ENCODE results near the gene ZC3H7B. TPM values are rescaled to one million over a fixed set of nuclear protein-coding genes. Genes with fewer than 3 reads are reported as not detected.
"Not testable (repeated sequence)": the region's sequence is repeated elsewhere in the genome, so short reads cannot be mapped to it uniquely, and the experiment has no call there.

Gene ZC3H7B
- polyA plus RNA-seq, 1 experiment = 55.3 TPM

- H3K27ac ChIP-seq (ENCODE audit: low read depth, low read length) = peak overlapping the region; percentile 91
- ChIA-PET POLR2A (interaction anchor here (0.7 kb wide), 1 partner anchor 89 kb away, joined by 6 read pairs; no protein-coding TSS in a partner anchor), CTCF (no interaction called here)
- TF ChIP-seq, protein P1, sequence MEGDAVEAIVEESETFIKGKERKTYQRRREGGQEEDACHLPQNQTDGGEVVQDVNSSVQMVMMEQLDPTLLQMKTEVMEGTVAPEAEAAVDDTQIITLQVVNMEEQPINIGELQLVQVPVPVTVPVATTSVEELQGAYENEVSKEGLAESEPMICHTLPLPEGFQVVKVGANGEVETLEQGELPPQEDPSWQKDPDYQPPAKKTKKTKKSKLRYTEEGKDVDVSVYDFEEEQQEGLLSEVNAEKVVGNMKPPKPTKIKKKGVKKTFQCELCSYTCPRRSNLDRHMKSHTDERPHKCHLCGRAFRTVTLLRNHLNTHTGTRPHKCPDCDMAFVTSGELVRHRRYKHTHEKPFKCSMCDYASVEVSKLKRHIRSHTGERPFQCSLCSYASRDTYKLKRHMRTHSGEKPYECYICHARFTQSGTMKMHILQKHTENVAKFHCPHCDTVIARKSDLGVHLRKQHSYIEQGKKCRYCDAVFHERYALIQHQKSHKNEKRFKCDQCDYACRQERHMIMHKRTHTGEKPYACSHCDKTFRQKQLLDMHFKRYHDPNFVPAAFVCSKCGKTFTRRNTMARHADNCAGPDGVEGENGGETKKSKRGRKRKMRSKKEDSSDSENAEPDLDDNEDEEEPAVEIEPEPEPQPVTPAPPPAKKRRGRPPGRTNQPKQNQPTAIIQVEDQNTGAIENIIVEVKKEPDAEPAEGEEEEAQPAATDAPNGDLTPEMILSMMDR (IDR thresholded peaks at IDR 0.05; ENCODE audit: low read depth, low read length) = no peak
- peaks cover 6% of the 10 kb centered on the region; the same call in 1 of the 2 replicates for H3K9me3 ChIP-seq (ENCODE audit: control insufficient read depth, insufficient read depth, low read length)
- no peaks in the 10 kb centered on the region for H3K27me3 ChIP-seq (ENCODE audit: control insufficient read depth, insufficient read depth, low read length)
- peak; percentile 72 for DNase-seq (ENCODE audit: low read depth, low spot score)
- no peak overlapping the region for H3K4me3 ChIP-seq (ENCODE audit: low read depth, low read length)
Measured at GRCh38 chr22:41290262-41291221, 10.8 kb upstream of the ZC3H7B start.

GRCh38 chr22:41294816-41295215 is 6.5 kb upstream of the ZC3H7B start:
- H3K27ac ChIP-seq (ENCODE audit: low read depth, low read length); H3K27me3 ChIP-seq (ENCODE audit: control insufficient read depth, insufficient read depth, low read length); POLR2A ChIA-PET; H3K9me3 ChIP-seq (ENCODE audit: control insufficient read depth, insufficient read depth, low read length); H3K4me3 ChIP-seq (ENCODE audit: low read depth, low read length); DNase-seq (ENCODE audit: low read depth, low spot score); CTCF ChIA-PET: not testable (repeated sequence)

- Histone ChIP-seq H3K4me3 (ENCODE audit: low read depth, low read length) (no peak overlapping the region), H3K27me3 (ENCODE audit: control insufficient read depth, insufficient read depth, low read length) (no peaks in the 10 kb centered on the region), H3K27ac (ENCODE audit: low read depth, low read length) (no peak overlapping the region), H3K9me3 (ENCODE audit: control insufficient read depth, insufficient read depth, low read length) (peaks cover 2% of the 10 kb centered on the region; the same call in 1 of the 2 replicates)
- POLR2A ChIA-PET = interaction anchor here (0.6 kb wide), 1 partner anchor 24 kb away, joined by 3 read pairs; no protein-coding TSS in a partner anchor
- TF ChIP-seq, protein P1 (IDR thresholded peaks at IDR 0.05; ENCODE audit: low read depth, low read length) = no peak
- CTCF ChIA-PET = no interaction called here
- no peak for DNase-seq (ENCODE audit: low read depth, low spot score)
Measured at GRCh38 chr22:41296826-41297667, 4.3 kb upstream of the ZC3H7B start.

- H3K9me3 ChIP-seq (ENCODE audit: control insufficient read depth, insufficient read depth, low read length) = no peaks in the 10 kb centered on the region
- TF ChIP-seq, protein P1 (IDR thresholded peaks at IDR 0.05; ENCODE audit: low read depth, low read length) = no peak
- ChIA-PET POLR2A (interaction anchor here (1.0 to 1.1 kb wide), 4 partner anchors 11 to 81 kb away, joined by 3 to 11 read pairs (median 8); partner anchors contain the start of genes RANGAP1 and TEF), CTCF (interaction anchor here (0.7 to 1.8 kb wide), 3 partner anchors 13 to 57 kb away, joined by 3 to 7 read pairs (median 6); no protein-coding TSS in a partner anchor)
- peak overlapping the region; percentile 73 for H3K4me3 ChIP-seq (ENCODE audit: low read depth, low read length)
- no peak for DNase-seq (ENCODE audit: low read depth, low spot score)
- H3K27me3 ChIP-seq (ENCODE audit: control insufficient read depth, insufficient read depth, low read length) = no peaks in the 10 kb centered on the region
- H3K27ac ChIP-seq (ENCODE audit: low read depth, low read length) = no peak overlapping the region
Measured at GRCh38 chr22:41300661-41301060, 664 bp upstream of the ZC3H7B start.
